H9 (cell line): Measurements from ENCODE around the gene THSD4. TPM values are rescaled to one million over a fixed set of nuclear protein-coding genes. Genes with fewer than 3 reads are reported as not detected.

Experiments
- DNase-seq: peaks from one replicate; pipeline ENCODE4 v3.0.0-alpha.2; 2017
- H2AFZ ChIP-seq: one replicate; pipeline ENCODE4 v1.6.1; 2013; ENCODE audit warnings: mild to moderate bottlenecking, low read length, control low read depth, moderate library complexity
- H2AK5ac ChIP-seq: 2 replicates; pipeline ENCODE4 v1.6.1; 2013; ENCODE audit warnings: low read length, control low read depth, mixed read lengths; ENCODE audit not compliant: insufficient read length
- H2BK120ac ChIP-seq: one replicate; pipeline ENCODE4 v1.6.1; 2013; ENCODE audit warnings: low read depth, mild to moderate bottlenecking, low read length, control low read depth, inconsistent platforms; ENCODE audit not compliant: poor library complexity, severe bottlenecking
- H2BK12ac ChIP-seq: 2 replicates; pipeline ENCODE4 v1.6.1; 2013; ENCODE audit warnings: low read length, control low read depth, mixed read lengths, low read depth; ENCODE audit not compliant: insufficient read length
- H2BK15ac ChIP-seq: 2 replicates; pipeline ENCODE4 v1.6.1; 2013; ENCODE audit warnings: low read depth, low read length, control low read depth
- H2BK20ac ChIP-seq: one replicate; pipeline ENCODE4 v1.6.1; 2013; ENCODE audit warnings: low read depth, mild to moderate bottlenecking, low read length, control low read depth, inconsistent platforms; ENCODE audit not compliant: poor library complexity, severe bottlenecking
- H2BK5ac ChIP-seq: 2 replicates; pipeline ENCODE4 v1.6.1; 2013; ENCODE audit warnings: low read length, control low read depth, mixed read lengths; ENCODE audit not compliant: insufficient read length
- H3K14ac ChIP-seq: 2 replicates; pipeline ENCODE4 v1.6.1; 2013; ENCODE audit warnings: low read length, control low read depth; ENCODE audit not compliant: insufficient read depth
- H3K18ac ChIP-seq: 2 replicates; pipeline ENCODE4 v1.6.1; 2013; ENCODE audit warnings: low read depth, mild to moderate bottlenecking, mixed read lengths, low read length, control low read depth; ENCODE audit not compliant: insufficient read length
- H3K23ac ChIP-seq: 2 replicates; pipeline ENCODE4 v1.6.1; 2013; ENCODE audit warnings: low read length, control low read depth, mixed read lengths, low read depth; ENCODE audit not compliant: insufficient read length
- H3K23me2 ChIP-seq: 2 replicates; pipeline ENCODE4 v1.6.1; 2013; ENCODE audit warnings: low read depth, mild to moderate bottlenecking, mixed read lengths, low read length, control low read depth; ENCODE audit not compliant: insufficient read length, poor library complexity, severe bottlenecking
- H3K27ac ChIP-seq: 2 replicates; pipeline ENCODE4 v1.5.1; 2013; ENCODE audit warnings: low read length, control low read depth, mixed read lengths, low read depth; ENCODE audit not compliant: insufficient read length
- H3K27me3 ChIP-seq: 2 replicates; pipeline ENCODE4 v1.6.1; 2013; ENCODE audit warnings: low read length, control low read depth, inconsistent platforms; ENCODE audit not compliant: insufficient read depth
- H3K4ac ChIP-seq: 2 replicates; pipeline ENCODE4 v1.6.1; 2013; ENCODE audit warnings: low read depth, mild to moderate bottlenecking, control low read depth, inconsistent platforms, low read length, moderate library complexity
- H3K4me1 ChIP-seq: 2 replicates; pipeline ENCODE4 v1.6.1; 2013; ENCODE audit warnings: low read length, control low read depth, inconsistent platforms; ENCODE audit not compliant: insufficient read depth
- H3K4me2 ChIP-seq: 2 replicates; pipeline ENCODE4 v1.6.1; 2013; ENCODE audit warnings: low read length, control low read depth, mixed read lengths; ENCODE audit not compliant: insufficient read length, insufficient read depth
- H3K56ac ChIP-seq: 2 replicates; pipeline ENCODE4 v1.6.1; 2013; ENCODE audit warnings: low read depth, mild to moderate bottlenecking, mixed read lengths, low read length, control low read depth; ENCODE audit not compliant: insufficient read length
- H3K79me1 ChIP-seq: 2 replicates; pipeline ENCODE4 v1.6.1; 2013; ENCODE audit warnings: low read depth, mild to moderate bottlenecking, moderate library complexity, low read length, control low read depth, inconsistent platforms; ENCODE audit not compliant: insufficient read depth, poor library complexity, severe bottlenecking
- H3K79me2 ChIP-seq: 2 replicates; pipeline ENCODE4 v1.6.1; 2013; ENCODE audit warnings: low read length, control low read depth, inconsistent platforms; ENCODE audit not compliant: insufficient read depth
- H3K9ac ChIP-seq: 2 replicates; pipeline ENCODE4 v1.6.1; 2013; ENCODE audit warnings: low read length, control low read depth, mixed read lengths; ENCODE audit not compliant: insufficient read length; ENCODE audit errors: extremely low read depth
- H3K9me3 ChIP-seq: one replicate; pipeline ENCODE4 v1.6.1; 2013; ENCODE audit warnings: low read depth, low read length, inconsistent platforms; ENCODE audit not compliant: control insufficient read depth
- H3T11ph ChIP-seq: one replicate; pipeline ENCODE4 v1.6.1; 2013; ENCODE audit warnings: mild to moderate bottlenecking, low read length, control low read depth, inconsistent platforms
- H4K20me1 ChIP-seq: one replicate; pipeline ENCODE4 v1.6.1; 2013; ENCODE audit not compliant: control insufficient read depth, insufficient read length, insufficient read depth
- H4K5ac ChIP-seq: 2 replicates; pipeline ENCODE4 v1.6.1; 2013; ENCODE audit warnings: low read depth, mild to moderate bottlenecking, mixed read lengths, low read length, control low read depth; ENCODE audit not compliant: insufficient read length
- H4K8ac ChIP-seq: replicated peaks from 2 replicates; pipeline ENCODE4 v1.6.1; 2013; ENCODE audit warnings: low read length, control low read depth, mixed read lengths, low read depth; ENCODE audit not compliant: insufficient read length
- H4K91ac ChIP-seq: 2 replicates; pipeline ENCODE4 v1.6.1; 2013; ENCODE audit warnings: low read depth, mild to moderate bottlenecking, moderate library complexity, mixed read lengths, low read length, control low read depth; ENCODE audit not compliant: insufficient read length
- H3K27ac Mint-ChIP-seq, 3 experiments: 2 replicates in 2 of 3; 3 replicates in 1 of 3; pipeline ENCODE4 v1.8.0; 2020 to 2021; ENCODE audit warnings: mixed read lengths in 3 of 3, mild to moderate bottlenecking in 1 of 3, moderate library complexity in 1 of 3
- H3K27me3 Mint-ChIP-seq: 2 replicates; pipeline ENCODE4 v1.8.0; 2021; ENCODE audit warnings: low read depth, mild to moderate bottlenecking, moderate library complexity, mixed read lengths
- H3K36me3 Mint-ChIP-seq, 3 experiments: 2 replicates in 2 of 3; 3 replicates in 1 of 3; pipeline ENCODE4 v1.8.0; 2020 to 2021; ENCODE audit warnings: low read depth in 3 of 3, mixed read lengths in 3 of 3; ENCODE audit not compliant: insufficient read depth in 1 of 3
- H3K4me1 Mint-ChIP-seq, 2 experiments: 2 replicates each; pipeline ENCODE4 v1.8.0; 2020; ENCODE audit warnings: mixed read lengths in 2 of 2
- H3K4me3 Mint-ChIP-seq, 2 experiments: 2 replicates in 1 of 2; 3 replicates in 1 of 2; pipeline ENCODE4 v1.8.0; 2020 to 2021; ENCODE audit warnings: mild to moderate bottlenecking in 2 of 2, mixed read lengths in 2 of 2, moderate library complexity in 1 of 2
- H3K9me3 Mint-ChIP-seq, 2 experiments: 2 replicates in 1 of 2; 3 replicates in 1 of 2; pipeline ENCODE4 v1.8.0; 2020; ENCODE audit warnings: mild to moderate bottlenecking in 2 of 2, mixed read lengths in 2 of 2, moderate library complexity in 1 of 2
- CTCF ChIP-seq: fragments of 200-600 bp; sonication (generic); conservative IDR thresholded peaks from 3 replicates; pipeline ENCODE4 v1.8.0; 2021; ENCODE audit warnings: antibody characterized with exemption, mild to moderate bottlenecking
- WGBS: extraction: QIAGEN DNeasy Blood & Tissue Kit; methylation state at CpG from one replicate; pipeline ENCODE4 v1.1.7; 2013; ENCODE audit warnings: missing lambda C conversion rate, low lambda C conversion rate, mixed read lengths; ENCODE audit not compliant: insufficient read length; ENCODE audit errors: extremely low coverage; 5-methylcytosine and 5-hydroxymethylcytosine counted together
- total RNA-seq: library from RNA; stranded (reverse); gene quantifications from 2 replicates; pipeline ENCODE4 v1.2.1, GENCODE V29; 2021

Gene THSD4
- total RNA-seq, 1 experiment from 2014 or later: 5.5 TPM

- Histone ChIP-seq H4K8ac (no peak overlapping the region), H3K4me2 (no peak overlapping the region), H3K27ac (no peak overlapping the region), H4K20me1 (no peaks in the 10 kb centered on the region), H3T11ph (no peak overlapping the region), H3K9ac (no peak overlapping the region), H2AFZ (no peak overlapping the region), H3K4me1 (peaks cover 12% of the 10 kb centered on the region), H2AK5ac (no peak overlapping the region), H3K79me2 (no peaks in the 10 kb centered on the region), H2BK20ac (no peak overlapping the region), H2BK120ac (no peak overlapping the region), H2BK5ac (no peak overlapping the region), H3K14ac (no peak overlapping the region), H3K23me2 (no peaks in the 10 kb centered on the region), H3K4ac (no peak overlapping the region), H3K27me3 (no peaks in the 10 kb centered on the region), H3K18ac (no peak overlapping the region), H2BK12ac (no peak overlapping the region), H4K5ac (no peak overlapping the region), H3K23ac (no peak overlapping the region), H3K79me1 (no peaks in the 10 kb centered on the region), H3K9me3 (no peaks in the 10 kb centered on the region), H3K56ac (no peak overlapping the region), H4K91ac (no peak overlapping the region), H2BK15ac (no peak overlapping the region)
- H3K27ac Mint-ChIP-seq: peak overlapping the region; percentile 83 to 98 (median 92); a peak in 6 of 7 replicates
- peaks cover 56 to 62% of the 10 kb centered on the region in 2 experiments for H3K4me1 Mint-ChIP-seq
- no peak for TF ChIP-seq CTCF
- peaks cover 0 to 10% (median 2%) of the 10 kb centered on the region in 3 experiments; a peak in 3 of 7 replicates for H3K36me3 Mint-ChIP-seq
- no CpG with 5 or more reads among the region's 6 CpGs for WGBS
- H3K9me3 Mint-ChIP-seq: no peaks in the 10 kb centered on the region
- peak overlapping the region; percentile 25 to 52; a peak in 4 of 5 replicates for H3K4me3 Mint-ChIP-seq
- H3K27me3 Mint-ChIP-seq: no peaks in the 10 kb centered on the region
- DNase-seq: no peak
Measured at GRCh38 chr15:71611553-71612396, 496.5 kb downstream of the THSD4 start.
